ENCODE data around the gene ROGDI. TPM values are rescaled to one million over a fixed set of nuclear protein-coding genes. Genes with fewer than 3 reads are reported as not detected.

ROGDI gene
- total and polyA plus RNA-seq, 9 of the 15 experiments (the other 6 are each of a cell fraction or from before 2014, with no cell fraction given): 0.97 to 37.3 (median 16.5) TPM

DNA sequence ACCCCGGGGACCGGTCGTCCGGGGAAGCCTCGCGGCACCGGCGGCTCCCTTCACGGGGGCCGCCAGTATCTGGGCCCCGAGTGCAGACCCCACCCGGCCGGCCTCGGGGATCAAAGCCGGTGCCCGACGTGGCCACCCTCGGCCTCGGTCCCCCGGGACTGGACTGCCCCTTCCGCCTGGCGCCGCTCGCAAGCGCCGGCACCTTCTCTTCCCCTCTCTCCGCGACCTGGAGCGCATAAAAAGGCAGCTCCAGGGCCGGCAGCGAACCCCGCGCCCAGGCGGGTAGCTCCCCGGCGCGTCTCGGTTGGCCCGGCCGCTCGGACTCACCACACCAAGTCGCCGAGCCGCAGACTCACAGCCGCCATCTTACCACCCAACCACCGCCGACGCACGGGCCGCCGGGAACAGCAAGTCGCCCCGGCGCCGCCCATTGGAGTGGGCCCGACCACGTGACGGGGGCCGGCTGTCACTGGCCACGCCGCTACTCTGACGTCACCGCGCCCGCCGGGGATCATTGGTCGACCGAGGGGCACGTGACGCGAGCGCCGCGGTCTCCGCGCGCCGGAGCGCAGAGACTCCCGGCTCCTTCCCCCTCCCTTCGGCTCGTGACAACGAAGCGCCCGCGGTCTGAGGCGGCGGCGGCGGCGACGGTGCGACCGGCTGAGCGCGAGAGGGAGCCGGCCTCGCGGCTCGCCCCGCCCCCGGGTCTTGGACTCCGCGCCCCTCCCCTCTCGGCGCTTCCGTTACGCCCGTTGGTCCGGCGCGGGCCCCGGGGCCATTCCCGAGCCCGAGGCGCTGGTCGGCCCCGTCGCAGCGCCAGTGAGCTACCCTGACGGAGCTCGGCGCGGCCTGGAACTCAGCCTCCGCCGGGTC, 44.7 kb upstream of the ROGDI start, which contains the start of the genes GLYR1 and UBN1 (continued):
- TF ChIP-seq, protein P1, sequence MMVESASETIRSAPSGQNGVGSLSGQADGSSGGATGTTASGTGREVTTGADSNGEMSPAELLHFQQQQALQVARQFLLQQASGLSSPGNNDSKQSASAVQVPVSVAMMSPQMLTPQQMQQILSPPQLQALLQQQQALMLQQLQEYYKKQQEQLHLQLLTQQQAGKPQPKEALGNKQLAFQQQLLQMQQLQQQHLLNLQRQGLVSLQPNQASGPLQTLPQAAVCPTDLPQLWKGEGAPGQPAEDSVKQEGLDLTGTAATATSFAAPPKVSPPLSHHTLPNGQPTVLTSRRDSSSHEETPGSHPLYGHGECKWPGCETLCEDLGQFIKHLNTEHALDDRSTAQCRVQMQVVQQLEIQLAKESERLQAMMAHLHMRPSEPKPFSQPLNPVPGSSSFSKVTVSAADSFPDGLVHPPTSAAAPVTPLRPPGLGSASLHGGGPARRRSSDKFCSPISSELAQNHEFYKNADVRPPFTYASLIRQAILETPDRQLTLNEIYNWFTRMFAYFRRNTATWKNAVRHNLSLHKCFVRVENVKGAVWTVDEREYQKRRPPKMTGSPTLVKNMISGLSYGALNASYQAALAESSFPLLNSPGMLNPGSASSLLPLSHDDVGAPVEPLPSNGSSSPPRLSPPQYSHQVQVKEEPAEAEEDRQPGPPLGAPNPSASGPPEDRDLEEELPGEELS (CRISPR knock-in tag; IDR thresholded peaks at IDR 0.05; ENCODE audit: borderline replicate concordance): no peak
- TF ChIP-seq ILK (tag; IDR thresholded peaks at IDR 0.05; ENCODE audit: borderline replicate concordance, low read depth) (no peak), SETDB1 (IDR thresholded peaks at IDR 0.05; ENCODE audit: low read length) (no peak), SMARCA4 (IDR thresholded peaks at IDR 0.05) (no peak), NRF1 (conservative IDR thresholded peaks at IDR 0.05 in 1 of 2, IDR thresholded peaks at IDR 0.05 in 1 of 2) (peak; percentile 82 to 85), NFE2 (IDR thresholded peaks at IDR 0.05; ENCODE audit: low read depth) (no peak), TCF7 (IDR thresholded peaks at IDR 0.05; ENCODE audit: borderline replicate concordance) (peak; percentile 55; the same call in 1 of the 2 replicates), HDAC1 (IDR thresholded peaks at IDR 0.05) (peak in 1 of 2 experiments; percentile 75; a peak in 2 of 4 replicates), ZNF3 (CRISPR knock-in tag; IDR thresholded peaks at IDR 0.05) (no peak), TCFL5 (CRISPR knock-in tag; conservative IDR thresholded peaks at IDR 0.05) (no peak), MEF2D (tag; conservative IDR thresholded peaks at IDR 0.05; ENCODE audit: low read depth) (no peak), CBX2 (IDR thresholded peaks at IDR 0.05; ENCODE audit: insufficient read depth, low read length, poor library complexity, severe bottlenecking) (no peak), RCOR1 (IDR thresholded peaks at IDR 0.05; ENCODE audit: borderline replicate concordance in 1 of 2, low read depth in 2 of 2, low read length in 2 of 2) (no peak), SMARCE1 (IDR thresholded peaks at IDR 0.05) (no peak), ZNF197 (CRISPR knock-in tag; IDR thresholded peaks at IDR 0.05; ENCODE audit: low read depth) (no peak)
- TF ChIP-seq, protein P2, sequence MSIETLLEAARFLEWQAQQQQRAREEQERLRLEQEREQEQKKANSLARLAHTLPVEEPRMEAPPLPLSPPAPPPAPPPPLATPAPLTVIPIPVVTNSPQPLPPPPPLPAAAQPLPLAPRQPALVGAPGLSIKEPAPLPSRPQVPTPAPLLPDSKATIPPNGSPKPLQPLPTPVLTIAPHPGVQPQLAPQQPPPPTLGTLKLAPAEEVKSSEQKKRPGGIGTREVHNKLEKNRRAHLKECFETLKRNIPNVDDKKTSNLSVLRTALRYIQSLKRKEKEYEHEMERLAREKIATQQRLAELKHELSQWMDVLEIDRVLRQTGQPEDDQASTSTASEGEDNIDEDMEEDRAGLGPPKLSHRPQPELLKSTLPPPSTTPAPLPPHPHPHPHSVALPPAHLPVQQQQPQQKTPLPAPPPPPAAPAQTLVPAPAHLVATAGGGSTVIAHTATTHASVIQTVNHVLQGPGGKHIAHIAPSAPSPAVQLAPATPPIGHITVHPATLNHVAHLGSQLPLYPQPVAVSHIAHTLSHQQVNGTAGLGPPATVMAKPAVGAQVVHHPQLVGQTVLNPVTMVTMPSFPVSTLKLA (conservative IDR thresholded peaks at IDR 0.05): peak; percentile 95 to 97
- TF ChIP-seq, protein P3, sequence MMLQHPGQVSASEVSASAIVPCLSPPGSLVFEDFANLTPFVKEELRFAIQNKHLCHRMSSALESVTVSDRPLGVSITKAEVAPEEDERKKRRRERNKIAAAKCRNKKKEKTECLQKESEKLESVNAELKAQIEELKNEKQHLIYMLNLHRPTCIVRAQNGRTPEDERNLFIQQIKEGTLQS (IDR thresholded peaks at IDR 0.05): peak; percentile 95
- TF ChIP-seq, protein P3 (CRISPR knock-in tag; conservative IDR thresholded peaks at IDR 0.05): no peak; the same call in 1 of the 2 replicates
- TF ChIP-seq, protein P4, sequence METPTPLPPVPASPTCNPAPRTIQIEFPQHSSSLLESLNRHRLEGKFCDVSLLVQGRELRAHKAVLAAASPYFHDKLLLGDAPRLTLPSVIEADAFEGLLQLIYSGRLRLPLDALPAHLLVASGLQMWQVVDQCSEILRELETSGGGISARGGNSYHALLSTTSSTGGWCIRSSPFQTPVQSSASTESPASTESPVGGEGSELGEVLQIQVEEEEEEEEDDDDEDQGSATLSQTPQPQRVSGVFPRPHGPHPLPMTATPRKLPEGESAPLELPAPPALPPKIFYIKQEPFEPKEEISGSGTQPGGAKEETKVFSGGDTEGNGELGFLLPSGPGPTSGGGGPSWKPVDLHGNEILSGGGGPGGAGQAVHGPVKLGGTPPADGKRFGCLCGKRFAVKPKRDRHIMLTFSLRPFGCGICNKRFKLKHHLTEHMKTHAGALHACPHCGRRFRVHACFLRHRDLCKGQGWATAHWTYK (CRISPR knock-in tag; IDR thresholded peaks at IDR 0.05): no peak; the same call in none of the 2 replicates

All from K562 (cell line).